Activated CD8-positive, alpha-beta memory T cell treated with anti-CD3 and anti-CD28 coated beads for 36 hours (primary cell): ENCODE data around the gene CKAP2L. TPM values are rescaled to one million over a fixed set of nuclear protein-coding genes. Genes with fewer than 3 reads are reported as not detected.

Experiments
- CTCF ChIA-PET: fragments of 350-600 bp; sonication (Branson Sonifier 250); formaldehyde crosslinking; loops from one replicate; lab custom pipeline; 2021; ENCODE audit warnings: antibody characterized with exemption; lab: Charles Lee
- POLR2A ChIA-PET: fragments of 350-600 bp; sonication (Branson Sonifier 250); formaldehyde crosslinking; loops from one replicate; lab custom pipeline; 2021; ENCODE audit warnings: antibody characterized with exemption; lab: Charles Lee
- total RNA-seq, 2 experiments: library from RNA; stranded (reverse); gene quantifications; one replicate each; pipeline ENCODE4 v1.2.3, GENCODE V29; 2021

The CKAP2L gene
- total RNA-seq, 2 experiments from 2014 or later: 23.0 TPM

- CTCF ChIA-PET: no interaction called here
- POLR2A ChIA-PET: no interaction called here
Measured at GRCh38 chr2:112773556-112773955, 9.1 kb upstream of the CKAP2L start.

- ChIA-PET CTCF (no interaction called here), POLR2A (no interaction called here)
Measured at GRCh38 chr2:112772911-112773475, 8.6 kb upstream of the CKAP2L start.

- POLR2A ChIA-PET: interaction anchor here (0.5 kb wide), 1 partner anchor 484 kb away, joined by 5 read pairs; no protein-coding TSS in a partner anchor
- CTCF ChIA-PET: no interaction called here
Measured at GRCh38 chr2:112772322-112772721, 7.9 kb upstream of the CKAP2L start.

GRCh38 chr2:112768432-112768831 is 4.0 kb upstream of the CKAP2L start:
- ChIA-PET POLR2A (no interaction called here), CTCF (interaction anchor here (1.2 kb wide), 1 partner anchor 19 kb away, joined by 4 read pairs; no protein-coding TSS in a partner anchor)

- ChIA-PET POLR2A (no interaction called here), CTCF (no interaction called here)
Measured at GRCh38 chr2:112767693-112768330, 3.4 kb upstream of the CKAP2L start.

- POLR2A ChIA-PET: no interaction called here
- CTCF ChIA-PET: interaction anchor here (3.9 kb wide), 1 partner anchor 16 kb away, joined by 13 read pairs; no protein-coding TSS in a partner anchor
Measured at GRCh38 chr2:112765251-112765650, 842 bp upstream of the CKAP2L start.

- ChIA-PET POLR2A (no interaction called here), CTCF (interaction anchor here (0.9 to 3.9 kb wide), 4 partner anchors 13 to 180 kb away, joined by 3 to 13 read pairs (median 4); no protein-coding TSS in a partner anchor)
Measured at GRCh38 chr2:112762276-112762675, 2.1 kb downstream of the CKAP2L start.

GRCh38 chr2:112760149-112760548 is 4.3 kb downstream of the CKAP2L start:
- ChIA-PET POLR2A (no interaction called here), CTCF (no interaction called here)

- ChIA-PET POLR2A (no interaction called here), CTCF (no interaction called here)
Measured at GRCh38 chr2:112758711-112759110, 5.7 kb downstream of the CKAP2L start.

GRCh38 chr2:112757265-112757664 is 7.1 kb downstream of the CKAP2L start:
- CTCF ChIA-PET: no interaction called here

GRCh38 chr2:112756207-112756606 is 8.2 kb downstream of the CKAP2L start:
- ChIA-PET POLR2A (no interaction called here), CTCF (no interaction called here)

More at GRCh38 chr2:112757265-112757664, 7.1 kb downstream of the CKAP2L start:
- POLR2A ChIA-PET: no interaction called here

GRCh38 chr2:112755444-112755843 is 9.0 kb downstream of the CKAP2L start:
- ChIA-PET POLR2A (no interaction called here), CTCF (no interaction called here)

GRCh38 chr2:112754564-112754963 is 9.8 kb downstream of the CKAP2L start:
- ChIA-PET POLR2A (no interaction called here), CTCF (no interaction called here)

- ChIA-PET POLR2A (no interaction called here), CTCF (interaction anchor here (0.9 to 2.0 kb wide), 3 partner anchors 132 to 189 kb away, joined by 4 to 8 read pairs (median 4); no protein-coding TSS in a partner anchor)
Measured at GRCh38 chr2:112752667-112753066, 11.7 kb downstream of the CKAP2L start.

- CTCF ChIA-PET: interaction anchor here (1.2 to 4.0 kb wide), 4 partner anchors 31 to 190 kb away, joined by 4 to 52 read pairs (median 10); no protein-coding TSS in a partner anchor
Measured at GRCh38 chr2:112751451-112752197, 12.8 kb downstream of the CKAP2L start.

GRCh38 chr2:112750560-112750843 is 13.9 kb downstream of the CKAP2L start:
- CTCF ChIA-PET: interaction anchor here (1.4 to 4.0 kb wide), 11 partner anchors 9 to 191 kb away, joined by 3 to 52 read pairs (median 6); partner anchors contain the start of gene CHCHD5
- POLR2A ChIA-PET: interaction anchor here (0.6 kb wide), 1 partner anchor 284 kb away, joined by 3 read pairs; no protein-coding TSS in a partner anchor

More at GRCh38 chr2:112751451-112752197, 12.8 kb downstream of the CKAP2L start:
- POLR2A ChIA-PET: no interaction called here

GRCh38 chr2:112749755-112750559 is 14.5 kb downstream of the CKAP2L start:
- POLR2A ChIA-PET: no interaction called here
- CTCF ChIA-PET: interaction anchor here (0.5 to 4.0 kb wide), 26 partner anchors 9 to 209 kb away, joined by 3 to 52 read pairs (median 4); partner anchors contain the start of genes CHCHD5 and CKAP2L

GRCh38 chr2:112740527-112740926 is 23.9 kb downstream of the CKAP2L start:
- POLR2A ChIA-PET: no interaction called here
- CTCF ChIA-PET: interaction anchor here (1.4 to 2.3 kb wide), 3 partner anchors 9 to 144 kb away, joined by 4 to 6 read pairs (median 5); no protein-coding TSS in a partner anchor
